Measurements from ENCODE around the gene DNLZ. TPM values are rescaled to one million over a fixed set of nuclear protein-coding genes. Genes with fewer than 3 reads are reported as not detected.

Gene DNLZ
- total and polyA plus RNA-seq, 2 of the 4 experiments (the other 2 are of a cell fraction): 2.0 to 11.4 TPM

GRCh38 chr9:136366826-136367225 is 3.3 kb upstream of the DNLZ start (continued):
- no peak for TF ChIP-seq RCOR1 (IDR thresholded peaks at IDR 0.05; ENCODE audit: insufficient replicate concordance, low read length)
- TF ChIP-seq MAFK (IDR thresholded peaks at IDR 0.05; ENCODE audit: low read depth, low read length): no peak

GRCh38 chr9:136365775-136366222 is 2.3 kb upstream of the DNLZ start:
- Histone ChIP-seq H2AK9ac (replicated peaks; ENCODE audit: low read depth, low read length, poor library complexity) (peak overlapping the region; percentile 9), H3K9ac (ENCODE audit: low read depth, low read length) (no peak overlapping the region), H3K79me1 (ENCODE audit: low read depth in 1 of 2, low read length in 2 of 2) (peaks cover 3 to 22% of the 10 kb centered on the region in 2 experiments; a peak in 3 of 4 replicates), H2AK5ac (ENCODE audit: low read depth, low read length) (no peak overlapping the region), H2BK5ac (ENCODE audit: low read depth, low read length, poor library complexity, severe bottlenecking) (no peak overlapping the region), H4K20me1 (ENCODE audit: insufficient read depth, low read length) (no peaks in the 10 kb centered on the region), H4K5ac (ENCODE audit: low read depth, low read length) (no peak overlapping the region), H3K4me1 (ENCODE audit: control insufficient read depth, insufficient read depth, low read length) (peaks cover 24% of the 10 kb centered on the region), H4K8ac (ENCODE audit: low read depth in 2 of 2, low read length in 2 of 2) (no peak overlapping the region), H4K91ac (ENCODE audit: insufficient read depth, low read depth, low read length) (no peak overlapping the region), H3K27ac (ENCODE audit: insufficient read depth, low read length) (no peak overlapping the region), H3K56ac (ENCODE audit: extremely low read depth, insufficient read depth, low read length) (no peak overlapping the region), H3K4ac (ENCODE audit: low read depth, low read length) (no peak overlapping the region), H3K9me3 (ENCODE audit: control insufficient read depth, insufficient read depth, low read length) (no peaks in the 10 kb centered on the region), H3K18ac (ENCODE audit: low read depth, low read length) (no peak overlapping the region), H3K14ac (replicated peaks; ENCODE audit: low read depth, low read length) (no peak overlapping the region), H3K4me3 (ENCODE audit: insufficient read depth, low read depth, low read length) (no peak overlapping the region), H2BK15ac (ENCODE audit: low read depth, low read length) (no peak overlapping the region), H2AFZ (replicated peaks; ENCODE audit: low read length, poor library complexity) (no peak overlapping the region), H3K36me3 (ENCODE audit: control insufficient read depth, insufficient read depth, low read length) (no peaks in the 10 kb centered on the region), H3K23ac (ENCODE audit: low read depth, low read length) (no peak overlapping the region), H3K27me3 (ENCODE audit: control insufficient read depth, insufficient read depth, low read length) (no peaks in the 10 kb centered on the region), H3K9me1 (ENCODE audit: insufficient read depth, low read length) (peaks cover 3% of the 10 kb centered on the region; the same call in 1 of the 2 replicates), H2BK120ac (ENCODE audit: low read depth, low read length) (no peak overlapping the region), H2BK20ac (ENCODE audit: low read depth, low read length) (no peak overlapping the region), H3K4me2 (ENCODE audit: low read depth, low read length) (no peak overlapping the region)
- in situ Hi-C loops (cut with MboI; ENCODE audit: low sequenced_read_pairs) (no loop called here), dilution Hi-C loops (cut with HindIII; ENCODE audit: low sequenced_read_pairs, unreplicated experiment) (no loop called here), intact Hi-C loops (cut with micrococcal nuclease) (no loop called here)
- BruUV-seq (replicated peaks): no TSS peak
- ChIA-PET CTCF (no interaction called here), POLR2A (ENCODE audit: unreplicated experiment) (no interaction called here)
- no peak for ATAC-seq (ENCODE audit: low read depth)
- no peak for DNase-seq
- no peak for TF ChIP-seq SMC3 (IDR thresholded peaks at IDR 0.05; ENCODE audit: low read depth, low read length)
- no peak for TF ChIP-seq ELK1 (IDR thresholded peaks at IDR 0.05; ENCODE audit: borderline replicate concordance, low read depth, low read length)
- TF ChIP-seq POLR2A (IDR thresholded peaks at IDR 0.05; ENCODE audit: low read depth, low read length): no peak
- TF ChIP-seq CEBPB (IDR thresholded peaks at IDR 0.05; ENCODE audit: low read depth, low read length): no peak
- no peak for TF ChIP-seq USF2 (IDR thresholded peaks at IDR 0.05; ENCODE audit: low read depth, low read length)
- TF ChIP-seq FOS (IDR thresholded peaks at IDR 0.05; ENCODE audit: low read depth, low read length): no peak
- no peak for TF ChIP-seq MXI1 (IDR thresholded peaks at IDR 0.05; ENCODE audit: borderline replicate concordance, low read depth, low read length)
- TF ChIP-seq MAFK (IDR thresholded peaks at IDR 0.05; ENCODE audit: low read depth, low read length): no peak
- no peak for TF ChIP-seq CHD1 (IDR thresholded peaks at IDR 0.05; ENCODE audit: low read depth, low read length)
- WGBS, 2 experiments (ENCODE audit: extremely low coverage in 2 of 2, insufficient read length in 1 of 2): 86% methylated on average over 9 of the region's 9 CpGs; no CpG with 5 or more reads in 1 of the 2 experiments
